WTC11 (cell line): ENCODE results near the gene C11orf87. TPM values are rescaled to one million over a fixed set of nuclear protein-coding genes. Genes with fewer than 3 reads are reported as not detected.

Source experiments
- ATAC-seq: fragments of 200-7000 bp; cut with Tn5 transposase; 2 replicates; pipeline ENCODE4 v1.10.0; 2021; ENCODE audit warnings: mild to moderate bottlenecking, moderate library complexity
- CTCF ChIA-PET: fragments of 300-600 bp; sonication (Branson Sonifier 250); formaldehyde crosslinking; loops from one replicate; lab custom pipeline; 2021; ENCODE audit warnings: antibody characterized with exemption; lab: Charles Lee
- POLR2A ChIA-PET: fragments of 350-600 bp; sonication (Branson Sonifier 250); formaldehyde crosslinking; loops from one replicate; lab custom pipeline; 2021; ENCODE audit warnings: antibody characterized with exemption; lab: Charles Lee
- DNase-seq: peaks from one replicate; pipeline ENCODE4 v3.0.0; 2021; ENCODE audit warnings: low spot score
- H3K27ac Mint-ChIP-seq: 2 replicates; pipeline ENCODE4 v1.8.0; 2021; ENCODE audit warnings: mixed read lengths
- H3K27me3 Mint-ChIP-seq: 2 replicates; pipeline ENCODE4 v1.8.0; 2021; ENCODE audit warnings: low read depth, mild to moderate bottlenecking, moderate library complexity, mixed read lengths
- H3K36me3 Mint-ChIP-seq: 2 replicates; pipeline ENCODE4 v1.8.0; 2021; ENCODE audit warnings: mixed read lengths
- H3K4me1 Mint-ChIP-seq: 2 replicates; pipeline ENCODE4 v1.8.0; 2022; ENCODE audit warnings: mixed read lengths
- H3K4me3 Mint-ChIP-seq: 2 replicates; pipeline ENCODE4 v1.8.0; 2021; ENCODE audit warnings: mild to moderate bottlenecking, moderate library complexity, mixed read lengths
- H3K9me3 Mint-ChIP-seq: 2 replicates; pipeline ENCODE4 v1.8.0; 2021; ENCODE audit warnings: mixed read lengths
- CBFB ChIP-seq: sonication (generic); formaldehyde crosslinking; IDR thresholded peaks from 2 replicates; pipeline ENCODE4 v1.8.1; 2022; ENCODE audit warnings: mild to moderate bottlenecking, low read depth, missing genetic modification reagents
- ESRRA ChIP-seq: sonication (generic); formaldehyde crosslinking; IDR thresholded peaks from 2 replicates; pipeline ENCODE4 v1.8.1; 2022; ENCODE audit warnings: mild to moderate bottlenecking, missing genetic modification reagents, borderline replicate concordance
- ETV6 ChIP-seq: sonication (generic); formaldehyde crosslinking; IDR thresholded peaks from 2 replicates; pipeline ENCODE4 v1.8.1; 2022; ENCODE audit warnings: mild to moderate bottlenecking, missing genetic modification reagents
- FOXJ3 ChIP-seq: sonication (generic); formaldehyde crosslinking; IDR thresholded peaks from 2 replicates; pipeline ENCODE4 v1.9.0; 2021; ENCODE audit warnings: missing genetic modification reagents, mild to moderate bottlenecking, borderline replicate concordance
- FOXK1 ChIP-seq: sonication (generic); formaldehyde crosslinking; IDR thresholded peaks from 2 replicates; pipeline ENCODE4 v1.8.0; 2022; ENCODE audit warnings: mild to moderate bottlenecking, moderate library complexity, missing genetic modification reagents
- GABPB1 ChIP-seq: sonication (generic); formaldehyde crosslinking; IDR thresholded peaks from 2 replicates; pipeline ENCODE4 v1.8.1; 2023; ENCODE audit warnings: mild to moderate bottlenecking, missing genetic modification reagents
- GTF2I ChIP-seq: fragments of 250-450 bp; sonication (Bioruptor Pico); conservative IDR thresholded peaks from 2 replicates; pipeline ENCODE4 v1.4.0; 2021; ENCODE audit warnings: mild to moderate bottlenecking
- JUN ChIP-seq: sonication (generic); formaldehyde crosslinking; IDR thresholded peaks from 2 replicates; pipeline ENCODE4 v1.8.0; 2023; ENCODE audit warnings: mild to moderate bottlenecking, missing genetic modification reagents
- MXD4 ChIP-seq: fragments of 250-450 bp; sonication (Bioruptor Pico); IDR thresholded peaks from 2 replicates; pipeline ENCODE4 v1.8.0; 2021; ENCODE audit warnings: mild to moderate bottlenecking, moderate library complexity, borderline replicate concordance
- MYBL2 ChIP-seq: sonication (generic); formaldehyde crosslinking; IDR thresholded peaks from 2 replicates; pipeline ENCODE4 v1.8.1; 2023; ENCODE audit warnings: mild to moderate bottlenecking, moderate library complexity, missing genetic modification reagents
- NFE2L1 ChIP-seq: sonication (generic); formaldehyde crosslinking; IDR thresholded peaks from 2 replicates; pipeline ENCODE4 v1.8.1; 2023; ENCODE audit warnings: missing genetic modification reagents
- NR3C1 ChIP-seq: sonication (generic); formaldehyde crosslinking; conservative IDR thresholded peaks from 2 replicates; pipeline ENCODE4 v1.8.1; 2023; ENCODE audit warnings: low read depth, mild to moderate bottlenecking, missing genetic modification reagents
- RELA ChIP-seq: sonication (generic); formaldehyde crosslinking; IDR thresholded peaks from 2 replicates; pipeline ENCODE4 v1.8.1; 2022; ENCODE audit warnings: missing genetic modification reagents, mild to moderate bottlenecking, borderline replicate concordance
- RORB ChIP-seq: fragments of 250-450 bp; sonication (Bioruptor Pico); IDR thresholded peaks from 2 replicates; pipeline ENCODE4 v1.9.0; 2021; ENCODE audit warnings: mild to moderate bottlenecking
- SMAD4 ChIP-seq: sonication (generic); formaldehyde crosslinking; IDR thresholded peaks from 2 replicates; pipeline ENCODE4 v1.8.0; 2022; ENCODE audit warnings: mild to moderate bottlenecking, missing genetic modification reagents
- SP1 ChIP-seq: sonication (generic); formaldehyde crosslinking; conservative IDR thresholded peaks from 2 replicates; pipeline ENCODE4 v1.8.1; 2022; ENCODE audit warnings: missing genetic modification reagents
- TEAD4 ChIP-seq: sonication (generic); formaldehyde crosslinking; IDR thresholded peaks from 2 replicates; pipeline ENCODE4 v1.8.0; 2022; ENCODE audit warnings: mild to moderate bottlenecking, missing genetic modification reagents
- ZBTB21 ChIP-seq: sonication (generic); formaldehyde crosslinking; IDR thresholded peaks from 2 replicates; pipeline ENCODE4 v1.8.1; 2023; ENCODE audit warnings: mild to moderate bottlenecking, missing genetic modification reagents, borderline replicate concordance
- ZNF121 ChIP-seq: sonication (generic); formaldehyde crosslinking; IDR thresholded peaks from 2 replicates; pipeline ENCODE4 v1.8.0; 2023; ENCODE audit warnings: missing genetic modification reagents
- total RNA-seq: library from RNA; stranded (reverse); gene quantifications from 3 replicates; pipeline ENCODE4 v1.2.3, GENCODE V29; 2021
- TF ChIP-seq, protein P1 (sequence below): sonication (generic); formaldehyde crosslinking; IDR thresholded peaks from 2 replicates; pipeline ENCODE4 v1.8.1; 2022; ENCODE audit warnings: missing genetic modification reagents, borderline replicate concordance
- TF ChIP-seq, protein P2 (sequence below): sonication (generic); formaldehyde crosslinking; IDR thresholded peaks from 2 replicates; pipeline ENCODE4 v1.8.1; 2022; ENCODE audit warnings: mild to moderate bottlenecking, missing genetic modification reagents, moderate library complexity, borderline replicate concordance
- TF ChIP-seq, protein P3 (sequence below): sonication (generic); formaldehyde crosslinking; IDR thresholded peaks from 2 replicates; pipeline ENCODE4 v1.8.1; 2023; ENCODE audit warnings: mild to moderate bottlenecking, missing genetic modification reagents, borderline replicate concordance
- TF ChIP-seq, protein P4 (sequence below): fragments of 250-450 bp; sonication (Bioruptor Pico); IDR thresholded peaks from 2 replicates; pipeline ENCODE4 v1.9.0; 2021; ENCODE audit warnings: mild to moderate bottlenecking
- TF ChIP-seq, protein P5 (sequence below): sonication (generic); formaldehyde crosslinking; IDR thresholded peaks from 2 replicates; pipeline ENCODE4 v1.8.0; 2022; ENCODE audit warnings: mild to moderate bottlenecking, missing genetic modification reagents
- TF ChIP-seq, protein P6 (sequence below): sonication (generic); formaldehyde crosslinking; IDR thresholded peaks from 2 replicates; pipeline ENCODE4 v1.8.1; 2022; ENCODE audit warnings: low read depth, missing genetic modification reagents, borderline replicate concordance
- TF ChIP-seq, protein P7 (sequence below): sonication (generic); formaldehyde crosslinking; IDR thresholded peaks from 2 replicates; pipeline ENCODE4 v1.8.1; 2022; ENCODE audit warnings: mild to moderate bottlenecking, moderate library complexity, missing genetic modification reagents
- TF ChIP-seq, protein P8 (sequence below): sonication (generic); formaldehyde crosslinking; IDR thresholded peaks from 2 replicates; pipeline ENCODE4 v1.8.1; 2023; ENCODE audit warnings: mild to moderate bottlenecking, missing genetic modification reagents

C11orf87 gene
- total RNA-seq, 1 experiment from 2014 or later, result 0.20 TPM

DNA sequence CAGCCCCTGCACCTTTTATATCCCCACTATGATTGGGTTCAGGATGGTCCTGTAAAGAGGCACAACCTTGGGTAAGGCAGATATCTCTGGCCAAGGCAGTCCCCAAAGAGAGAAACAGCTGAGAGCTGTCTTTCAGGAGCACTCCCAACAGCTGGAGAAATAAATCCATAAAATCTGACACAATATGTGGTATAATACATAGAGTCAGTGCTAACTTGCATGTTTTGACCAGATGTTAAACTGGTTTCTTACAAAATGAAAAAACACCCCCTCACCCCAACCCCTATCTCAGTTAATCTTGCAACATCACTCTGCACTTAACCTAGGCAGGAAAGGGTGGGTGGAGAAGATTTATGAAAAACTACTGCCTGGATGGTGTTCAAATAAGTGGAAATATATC is 44.0 kb upstream of the C11orf87 start:
- H3K36me3 Mint-ChIP-seq, result no peaks in the 10 kb centered on the region
- H3K27ac Mint-ChIP-seq, result no peak overlapping the region
- H3K4me3 Mint-ChIP-seq, result no peak overlapping the region
- H3K9me3 Mint-ChIP-seq, result peaks cover 16% of the 10 kb centered on the region
- CTCF ChIA-PET, result no interaction called here
- POLR2A ChIA-PET, result no interaction called here
- TF ChIP-seq, protein P1, sequence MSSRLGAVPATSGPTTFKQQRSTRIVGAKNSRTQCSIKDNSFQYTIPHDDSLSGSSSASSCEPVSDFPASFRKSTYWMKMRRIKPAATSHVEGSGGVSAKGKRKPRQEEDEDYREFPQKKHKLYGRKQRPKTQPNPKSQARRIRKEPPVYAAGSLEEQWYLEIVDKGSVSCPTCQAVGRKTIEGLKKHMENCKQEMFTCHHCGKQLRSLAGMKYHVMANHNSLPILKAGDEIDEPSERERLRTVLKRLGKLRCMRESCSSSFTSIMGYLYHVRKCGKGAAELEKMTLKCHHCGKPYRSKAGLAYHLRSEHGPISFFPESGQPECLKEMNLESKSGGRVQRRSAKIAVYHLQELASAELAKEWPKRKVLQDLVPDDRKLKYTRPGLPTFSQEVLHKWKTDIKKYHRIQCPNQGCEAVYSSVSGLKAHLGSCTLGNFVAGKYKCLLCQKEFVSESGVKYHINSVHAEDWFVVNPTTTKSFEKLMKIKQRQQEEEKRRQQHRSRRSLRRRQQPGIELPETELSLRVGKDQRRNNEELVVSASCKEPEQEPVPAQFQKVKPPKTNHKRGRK, result no peak
- no peak for TF ChIP-seq ZBTB21 (CRISPR knock-in tag)
- TF ChIP-seq, protein P2, sequence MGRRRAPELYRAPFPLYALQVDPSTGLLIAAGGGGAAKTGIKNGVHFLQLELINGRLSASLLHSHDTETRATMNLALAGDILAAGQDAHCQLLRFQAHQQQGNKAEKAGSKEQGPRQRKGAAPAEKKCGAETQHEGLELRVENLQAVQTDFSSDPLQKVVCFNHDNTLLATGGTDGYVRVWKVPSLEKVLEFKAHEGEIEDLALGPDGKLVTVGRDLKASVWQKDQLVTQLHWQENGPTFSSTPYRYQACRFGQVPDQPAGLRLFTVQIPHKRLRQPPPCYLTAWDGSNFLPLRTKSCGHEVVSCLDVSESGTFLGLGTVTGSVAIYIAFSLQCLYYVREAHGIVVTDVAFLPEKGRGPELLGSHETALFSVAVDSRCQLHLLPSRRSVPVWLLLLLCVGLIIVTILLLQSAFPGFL (CRISPR knock-in tag), result no peak
- no peak for TF ChIP-seq GABPB1
- no peak for TF ChIP-seq RELA (CRISPR knock-in tag)
- no peak for TF ChIP-seq ETV6 (CRISPR knock-in tag)
- no peak for TF ChIP-seq CBFB (CRISPR knock-in tag)
- no peak for TF ChIP-seq NFE2L1 (CRISPR knock-in tag)
- TF ChIP-seq, protein P3, sequence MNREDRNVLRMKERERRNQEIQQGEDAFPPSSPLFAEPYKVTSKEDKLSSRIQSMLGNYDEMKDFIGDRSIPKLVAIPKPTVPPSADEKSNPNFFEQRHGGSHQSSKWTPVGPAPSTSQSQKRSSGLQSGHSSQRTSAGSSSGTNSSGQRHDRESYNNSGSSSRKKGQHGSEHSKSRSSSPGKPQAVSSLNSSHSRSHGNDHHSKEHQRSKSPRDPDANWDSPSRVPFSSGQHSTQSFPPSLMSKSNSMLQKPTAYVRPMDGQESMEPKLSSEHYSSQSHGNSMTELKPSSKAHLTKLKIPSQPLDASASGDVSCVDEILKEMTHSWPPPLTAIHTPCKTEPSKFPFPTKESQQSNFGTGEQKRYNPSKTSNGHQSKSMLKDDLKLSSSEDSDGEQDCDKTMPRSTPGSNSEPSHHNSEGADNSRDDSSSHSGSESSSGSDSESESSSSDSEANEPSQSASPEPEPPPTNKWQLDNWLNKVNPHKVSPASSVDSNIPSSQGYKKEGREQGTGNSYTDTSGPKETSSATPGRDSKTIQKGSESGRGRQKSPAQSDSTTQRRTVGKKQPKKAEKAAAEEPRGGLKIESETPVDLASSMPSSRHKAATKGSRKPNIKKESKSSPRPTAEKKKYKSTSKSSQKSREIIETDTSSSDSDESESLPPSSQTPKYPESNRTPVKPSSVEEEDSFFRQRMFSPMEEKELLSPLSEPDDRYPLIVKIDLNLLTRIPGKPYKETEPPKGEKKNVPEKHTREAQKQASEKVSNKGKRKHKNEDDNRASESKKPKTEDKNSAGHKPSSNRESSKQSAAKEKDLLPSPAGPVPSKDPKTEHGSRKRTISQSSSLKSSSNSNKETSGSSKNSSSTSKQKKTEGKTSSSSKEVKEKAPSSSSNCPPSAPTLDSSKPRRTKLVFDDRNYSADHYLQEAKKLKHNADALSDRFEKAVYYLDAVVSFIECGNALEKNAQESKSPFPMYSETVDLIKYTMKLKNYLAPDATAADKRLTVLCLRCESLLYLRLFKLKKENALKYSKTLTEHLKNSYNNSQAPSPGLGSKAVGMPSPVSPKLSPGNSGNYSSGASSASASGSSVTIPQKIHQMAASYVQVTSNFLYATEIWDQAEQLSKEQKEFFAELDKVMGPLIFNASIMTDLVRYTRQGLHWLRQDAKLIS (CRISPR knock-in tag), result no peak
- no peak for TF ChIP-seq GTF2I
- no peak for TF ChIP-seq ESRRA (CRISPR knock-in tag)
- TF ChIP-seq, protein P4, sequence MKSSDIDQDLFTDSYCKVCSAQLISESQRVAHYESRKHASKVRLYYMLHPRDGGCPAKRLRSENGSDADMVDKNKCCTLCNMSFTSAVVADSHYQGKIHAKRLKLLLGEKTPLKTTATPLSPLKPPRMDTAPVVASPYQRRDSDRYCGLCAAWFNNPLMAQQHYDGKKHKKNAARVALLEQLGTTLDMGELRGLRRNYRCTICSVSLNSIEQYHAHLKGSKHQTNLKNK (CRISPR knock-in tag), result no peak
- no peaks in the 10 kb centered on the region for H3K27me3 Mint-ChIP-seq
- H3K4me1 Mint-ChIP-seq, result peaks cover 6% of the 10 kb centered on the region
- no peak for ATAC-seq
- DNase-seq, result no peak

DNA sequence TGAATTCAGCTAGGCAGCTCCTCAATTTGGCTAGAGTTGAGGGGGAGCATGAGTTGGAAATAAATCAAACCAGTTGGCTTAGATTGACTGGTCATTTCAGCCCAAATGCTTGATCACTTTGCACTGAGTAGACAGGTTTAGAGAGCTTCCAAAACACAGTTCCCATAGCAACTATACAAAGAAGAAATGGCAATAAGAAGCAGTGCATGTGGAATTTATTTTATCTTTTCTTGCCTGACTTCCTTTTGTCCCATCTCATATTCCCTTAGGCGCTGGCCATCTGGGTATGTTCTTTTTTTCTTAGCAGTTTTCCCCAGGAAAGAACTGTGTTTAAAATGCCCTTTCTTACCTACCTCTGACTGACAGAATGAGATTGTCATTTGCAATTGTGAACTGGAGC is 38.7 kb upstream of the C11orf87 start:
- Mint-ChIP-seq H3K4me3 (no peak overlapping the region), H3K9me3 (peaks cover 21% of the 10 kb centered on the region), H3K36me3 (no peaks in the 10 kb centered on the region), H3K27me3 (no peaks in the 10 kb centered on the region), H3K4me1 (peaks cover 8% of the 10 kb centered on the region), H3K27ac (no peak overlapping the region)
- ChIA-PET CTCF (no interaction called here), POLR2A (no interaction called here)
- DNase-seq (no peak), ATAC-seq (no peak)
- TF ChIP-seq, protein P5, sequence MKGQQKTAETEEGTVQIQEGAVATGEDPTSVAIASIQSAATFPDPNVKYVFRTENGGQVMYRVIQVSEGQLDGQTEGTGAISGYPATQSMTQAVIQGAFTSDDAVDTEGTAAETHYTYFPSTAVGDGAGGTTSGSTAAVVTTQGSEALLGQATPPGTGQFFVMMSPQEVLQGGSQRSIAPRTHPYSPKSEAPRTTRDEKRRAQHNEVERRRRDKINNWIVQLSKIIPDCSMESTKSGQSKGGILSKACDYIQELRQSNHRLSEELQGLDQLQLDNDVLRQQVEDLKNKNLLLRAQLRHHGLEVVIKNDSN (CRISPR knock-in tag), result no peak
- TF ChIP-seq SP1, result no peak
- no peak for TF ChIP-seq MXD4 (CRISPR knock-in tag)
- no peak for TF ChIP-seq FOXJ3 (CRISPR knock-in tag)
- TF ChIP-seq SMAD4, result no peak
- TF ChIP-seq RORB, result no peak
- TF ChIP-seq, protein P6, sequence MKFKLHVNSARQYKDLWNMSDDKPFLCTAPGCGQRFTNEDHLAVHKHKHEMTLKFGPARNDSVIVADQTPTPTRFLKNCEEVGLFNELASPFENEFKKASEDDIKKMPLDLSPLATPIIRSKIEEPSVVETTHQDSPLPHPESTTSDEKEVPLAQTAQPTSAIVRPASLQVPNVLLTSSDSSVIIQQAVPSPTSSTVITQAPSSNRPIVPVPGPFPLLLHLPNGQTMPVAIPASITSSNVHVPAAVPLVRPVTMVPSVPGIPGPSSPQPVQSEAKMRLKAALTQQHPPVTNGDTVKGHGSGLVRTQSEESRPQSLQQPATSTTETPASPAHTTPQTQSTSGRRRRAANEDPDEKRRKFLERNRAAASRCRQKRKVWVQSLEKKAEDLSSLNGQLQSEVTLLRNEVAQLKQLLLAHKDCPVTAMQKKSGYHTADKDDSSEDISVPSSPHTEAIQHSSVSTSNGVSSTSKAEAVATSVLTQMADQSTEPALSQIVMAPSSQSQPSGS, result no peak
- no peak for TF ChIP-seq TEAD4 (CRISPR knock-in tag)
- TF ChIP-seq, protein P7, sequence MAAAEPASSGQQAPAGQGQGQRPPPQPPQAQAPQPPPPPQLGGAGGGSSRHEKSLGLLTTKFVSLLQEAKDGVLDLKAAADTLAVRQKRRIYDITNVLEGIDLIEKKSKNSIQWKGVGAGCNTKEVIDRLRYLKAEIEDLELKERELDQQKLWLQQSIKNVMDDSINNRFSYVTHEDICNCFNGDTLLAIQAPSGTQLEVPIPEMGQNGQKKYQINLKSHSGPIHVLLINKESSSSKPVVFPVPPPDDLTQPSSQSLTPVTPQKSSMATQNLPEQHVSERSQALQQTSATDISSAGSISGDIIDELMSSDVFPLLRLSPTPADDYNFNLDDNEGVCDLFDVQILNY (CRISPR knock-in tag), result no peak
- TF ChIP-seq, protein P8, sequence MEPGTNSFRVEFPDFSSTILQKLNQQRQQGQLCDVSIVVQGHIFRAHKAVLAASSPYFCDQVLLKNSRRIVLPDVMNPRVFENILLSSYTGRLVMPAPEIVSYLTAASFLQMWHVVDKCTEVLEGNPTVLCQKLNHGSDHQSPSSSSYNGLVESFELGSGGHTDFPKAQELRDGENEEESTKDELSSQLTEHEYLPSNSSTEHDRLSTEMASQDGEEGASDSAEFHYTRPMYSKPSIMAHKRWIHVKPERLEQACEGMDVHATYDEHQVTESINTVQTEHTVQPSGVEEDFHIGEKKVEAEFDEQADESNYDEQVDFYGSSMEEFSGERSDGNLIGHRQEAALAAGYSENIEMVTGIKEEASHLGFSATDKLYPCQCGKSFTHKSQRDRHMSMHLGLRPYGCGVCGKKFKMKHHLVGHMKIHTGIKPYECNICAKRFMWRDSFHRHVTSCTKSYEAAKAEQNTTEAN (CRISPR knock-in tag), result no peak
- no peak for TF ChIP-seq MYBL2 (CRISPR knock-in tag)
- TF ChIP-seq FOXK1 (CRISPR knock-in tag), result no peak
- no peak for TF ChIP-seq JUN (CRISPR knock-in tag)
- TF ChIP-seq ZNF121 (CRISPR knock-in tag), result no peak
- TF ChIP-seq NR3C1 (CRISPR knock-in tag), result no peak
